ENCODE measurements around the gene NCMAP. TPM values are rescaled to one million over a fixed set of nuclear protein-coding genes. Genes with fewer than 3 reads are reported as not detected.

Gene NCMAP
- total RNA-seq, 1 donor from 2014 or later: not detected

DNA sequence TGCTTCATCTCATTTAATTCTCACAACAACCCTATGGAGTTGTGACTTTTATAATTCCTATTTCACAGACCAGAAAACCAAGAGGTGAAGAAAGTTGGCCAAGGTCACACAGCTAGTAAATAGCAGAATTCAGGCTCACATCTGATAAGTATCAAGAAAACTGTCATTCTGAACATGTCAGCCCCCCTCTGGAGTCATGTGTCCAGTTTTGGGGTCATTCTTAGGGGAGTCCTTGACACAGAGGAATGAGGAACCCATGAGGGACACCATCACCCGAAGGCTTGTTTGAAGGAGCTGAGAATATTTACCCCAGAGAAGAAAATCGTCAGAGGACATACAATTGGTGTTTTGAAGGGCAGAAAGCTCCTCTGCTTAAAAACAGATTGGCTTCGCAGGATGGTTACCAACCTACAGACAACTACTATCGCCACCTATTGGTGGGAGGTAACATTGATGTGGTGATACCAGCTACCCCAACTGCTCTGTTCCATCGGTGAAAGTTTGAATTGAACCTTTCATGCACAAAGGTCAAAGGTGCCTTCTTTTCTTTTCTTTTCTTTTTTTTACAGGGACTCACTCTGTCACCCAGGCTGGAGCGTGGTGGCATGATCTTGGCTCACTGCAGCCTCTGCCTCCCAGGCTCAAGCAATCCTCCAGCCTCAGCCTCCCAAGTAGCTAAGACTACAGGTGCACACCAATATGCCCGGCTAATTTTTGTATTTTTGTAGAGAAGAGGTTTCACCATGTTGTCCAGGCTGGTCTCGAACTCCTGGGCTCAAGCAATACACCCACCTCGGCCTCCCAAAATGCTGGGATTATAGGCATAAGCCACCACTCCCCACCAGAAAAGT, 31.3 kb downstream of the NCMAP start:
- no peak overlapping the region for H3K27ac Mint-ChIP-seq (ENCODE audit: unreplicated experiment)
- no peaks in the 10 kb centered on the region for H3K4me1 Mint-ChIP-seq (ENCODE audit: low read depth)
- DNase-seq (ENCODE audit: low spot score): no peak
- no peaks in the 10 kb centered on the region for H3K36me3 Mint-ChIP-seq (ENCODE audit: low read depth)
- TF ChIP-seq CTCF (IDR thresholded peaks at IDR 0.05): peak; percentile 84
- H3K9me3 Mint-ChIP-seq (ENCODE audit: low read depth): peaks cover 4% of the 10 kb centered on the region
- no peak overlapping the region for H3K4me3 Mint-ChIP-seq (ENCODE audit: unreplicated experiment)
- peaks cover 9% of the 10 kb centered on the region for H3K27me3 Mint-ChIP-seq (ENCODE audit: low read depth)

- Mint-ChIP-seq H3K27ac (ENCODE audit: unreplicated experiment) (no peak overlapping the region), H3K27me3 (ENCODE audit: low read depth) (peaks cover 9% of the 10 kb centered on the region), H3K4me1 (ENCODE audit: low read depth) (no peaks in the 10 kb centered on the region), H3K4me3 (ENCODE audit: unreplicated experiment) (no peak overlapping the region), H3K36me3 (ENCODE audit: low read depth) (no peaks in the 10 kb centered on the region), H3K9me3 (ENCODE audit: low read depth) (no peaks in the 10 kb centered on the region)
- no peak for DNase-seq (ENCODE audit: low spot score)
- TF ChIP-seq CTCF (IDR thresholded peaks at IDR 0.05): no peak
Measured at GRCh38 chr1:24588573-24588972, 32.7 kb downstream of the NCMAP start.

GRCh38 chr1:24589200-24589599, 33.3 kb downstream of the NCMAP start:
- Mint-ChIP-seq H3K4me3 (ENCODE audit: unreplicated experiment) (no peak overlapping the region), H3K27ac (ENCODE audit: unreplicated experiment) (no peak overlapping the region), H3K36me3 (ENCODE audit: low read depth) (no peaks in the 10 kb centered on the region), H3K4me1 (ENCODE audit: low read depth) (no peaks in the 10 kb centered on the region), H3K9me3 (ENCODE audit: low read depth) (no peaks in the 10 kb centered on the region), H3K27me3 (ENCODE audit: low read depth) (peaks cover 9% of the 10 kb centered on the region)
- no peak for DNase-seq (ENCODE audit: low spot score)
- no peak for TF ChIP-seq CTCF (IDR thresholded peaks at IDR 0.05)

DNA sequence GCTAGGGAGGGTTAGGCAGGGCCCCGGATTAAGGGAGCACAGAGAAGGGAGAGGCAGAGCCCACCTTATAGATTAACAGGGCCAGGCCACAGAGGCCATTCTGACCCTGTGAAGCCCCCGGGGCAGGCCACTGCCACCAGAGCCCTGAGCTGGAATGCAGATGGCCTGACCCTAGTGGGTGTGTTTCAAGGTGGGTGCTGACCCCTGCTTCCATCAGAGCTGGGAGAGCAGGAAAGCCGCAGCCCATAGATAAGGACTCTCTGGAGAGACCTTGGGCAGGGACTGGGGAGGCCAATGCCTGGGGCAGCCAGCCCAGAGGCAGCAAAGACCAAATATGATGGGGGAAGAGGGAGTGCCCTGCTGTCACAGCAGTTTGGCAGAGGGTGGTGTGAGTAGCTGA, 35.9 kb downstream of the NCMAP start:
- Mint-ChIP-seq H3K27ac (ENCODE audit: unreplicated experiment) (no peak overlapping the region), H3K4me1 (ENCODE audit: low read depth) (no peaks in the 10 kb centered on the region), H3K4me3 (ENCODE audit: unreplicated experiment) (no peak overlapping the region), H3K27me3 (ENCODE audit: low read depth) (peaks cover 4% of the 10 kb centered on the region), H3K36me3 (ENCODE audit: low read depth) (no peaks in the 10 kb centered on the region), H3K9me3 (ENCODE audit: low read depth) (no peaks in the 10 kb centered on the region)
- no peak for TF ChIP-seq CTCF (IDR thresholded peaks at IDR 0.05)
- DNase-seq (ENCODE audit: low spot score): no peak

- H3K4me1 Mint-ChIP-seq (ENCODE audit: low read depth): no peaks in the 10 kb centered on the region
- no peaks in the 10 kb centered on the region for H3K9me3 Mint-ChIP-seq (ENCODE audit: low read depth)
- no peak for TF ChIP-seq CTCF (IDR thresholded peaks at IDR 0.05)
- H3K27ac Mint-ChIP-seq (ENCODE audit: unreplicated experiment): no peak overlapping the region
- no peaks in the 10 kb centered on the region for H3K36me3 Mint-ChIP-seq (ENCODE audit: low read depth)
- no peak for DNase-seq (ENCODE audit: low spot score)
- H3K27me3 Mint-ChIP-seq (ENCODE audit: low read depth): peaks cover 4% of the 10 kb centered on the region
- no peak overlapping the region for H3K4me3 Mint-ChIP-seq (ENCODE audit: unreplicated experiment)
Measured at GRCh38 chr1:24594328-24594598, 38.4 kb downstream of the NCMAP start.
